Measurements from ENCODE around the gene ERP29.

Gene ERP29

GRCh38 chr12:111978545-111978944 is 34.7 kb upstream of the ERP29 start:
- no peak overlapping the region for H3K4me3 ChIP-seq (ENCODE audit: low read depth, low read length)
- no peak for DNase-seq (ENCODE audit: low read depth)
- in situ Hi-C loops (cut with HindIII; ENCODE audit: low sequenced_read_pairs) = no loop called here
- TF ChIP-seq, protein P1, sequence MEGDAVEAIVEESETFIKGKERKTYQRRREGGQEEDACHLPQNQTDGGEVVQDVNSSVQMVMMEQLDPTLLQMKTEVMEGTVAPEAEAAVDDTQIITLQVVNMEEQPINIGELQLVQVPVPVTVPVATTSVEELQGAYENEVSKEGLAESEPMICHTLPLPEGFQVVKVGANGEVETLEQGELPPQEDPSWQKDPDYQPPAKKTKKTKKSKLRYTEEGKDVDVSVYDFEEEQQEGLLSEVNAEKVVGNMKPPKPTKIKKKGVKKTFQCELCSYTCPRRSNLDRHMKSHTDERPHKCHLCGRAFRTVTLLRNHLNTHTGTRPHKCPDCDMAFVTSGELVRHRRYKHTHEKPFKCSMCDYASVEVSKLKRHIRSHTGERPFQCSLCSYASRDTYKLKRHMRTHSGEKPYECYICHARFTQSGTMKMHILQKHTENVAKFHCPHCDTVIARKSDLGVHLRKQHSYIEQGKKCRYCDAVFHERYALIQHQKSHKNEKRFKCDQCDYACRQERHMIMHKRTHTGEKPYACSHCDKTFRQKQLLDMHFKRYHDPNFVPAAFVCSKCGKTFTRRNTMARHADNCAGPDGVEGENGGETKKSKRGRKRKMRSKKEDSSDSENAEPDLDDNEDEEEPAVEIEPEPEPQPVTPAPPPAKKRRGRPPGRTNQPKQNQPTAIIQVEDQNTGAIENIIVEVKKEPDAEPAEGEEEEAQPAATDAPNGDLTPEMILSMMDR (IDR thresholded peaks at IDR 0.05; ENCODE audit: low read depth, low read length, missing control alignments) = no peak

GRCh38 chr12:111980598-111980997 is 32.6 kb upstream of the ERP29 start:
- no peak overlapping the region for H3K4me3 ChIP-seq (ENCODE audit: low read depth, low read length)
- in situ Hi-C loops (cut with HindIII; ENCODE audit: low sequenced_read_pairs) = no loop called here
- no peak for DNase-seq (ENCODE audit: low read depth)
- TF ChIP-seq, protein P1 (IDR thresholded peaks at IDR 0.05; ENCODE audit: low read depth, low read length, missing control alignments) = no peak

DNA sequence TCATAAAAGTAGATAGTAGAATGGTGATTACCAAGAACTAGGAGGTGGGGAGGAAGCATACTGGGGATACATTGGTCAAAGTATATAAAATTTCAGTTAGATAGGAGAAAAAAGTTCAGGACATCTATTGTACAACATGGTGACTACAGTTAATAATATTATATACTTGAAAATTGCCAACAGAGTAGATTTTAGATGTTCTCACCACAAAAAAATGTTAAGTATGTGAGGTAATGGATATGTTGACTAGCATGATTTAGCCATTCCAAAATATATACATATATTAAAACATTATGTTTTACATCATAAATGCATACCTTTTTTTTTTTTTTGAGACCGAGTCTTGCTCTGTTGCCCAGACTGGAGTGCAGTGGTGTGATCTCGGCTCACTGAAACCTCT is 31.2 kb upstream of the ERP29 start:
- in situ Hi-C loops (cut with HindIII; ENCODE audit: low sequenced_read_pairs) = no loop called here
- TF ChIP-seq, protein P1 (IDR thresholded peaks at IDR 0.05; ENCODE audit: low read depth, low read length, missing control alignments) = no peak
- no peak overlapping the region for H3K4me3 ChIP-seq (ENCODE audit: low read depth, low read length)
- no peak for DNase-seq (ENCODE audit: low read depth)

DNA sequence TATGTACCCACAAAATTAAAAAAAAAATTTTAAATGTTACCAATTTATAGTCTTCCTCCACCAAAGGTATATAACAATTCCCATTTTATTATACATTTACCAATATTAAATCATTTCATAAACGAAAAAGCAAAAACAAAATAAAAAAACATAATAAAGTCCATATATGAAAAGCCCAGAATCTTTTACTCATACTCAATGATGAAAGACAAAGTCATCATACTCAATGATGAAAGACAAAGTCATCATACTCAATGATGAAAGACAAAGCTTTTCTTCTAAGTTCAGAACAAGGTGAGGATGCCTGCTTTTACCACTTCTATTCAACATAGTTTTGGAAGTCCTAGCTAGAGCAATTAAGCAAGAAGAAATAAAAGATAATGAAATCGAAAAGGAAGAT is 28.4 kb upstream of the ERP29 start:
- H3K4me3 ChIP-seq (ENCODE audit: low read depth, low read length) = no peak overlapping the region
- in situ Hi-C loops (cut with HindIII; ENCODE audit: low sequenced_read_pairs) = no loop called here
- TF ChIP-seq, protein P1 (IDR thresholded peaks at IDR 0.05; ENCODE audit: low read depth, low read length, missing control alignments) = no peak
- DNase-seq (ENCODE audit: low read depth) = no peak

GRCh38 chr12:111991535-111991934 is 21.7 kb upstream of the ERP29 start:
- no peak for DNase-seq (ENCODE audit: low read depth)
- in situ Hi-C loops (cut with HindIII; ENCODE audit: low sequenced_read_pairs) = no loop called here
- TF ChIP-seq, protein P1 (IDR thresholded peaks at IDR 0.05; ENCODE audit: low read depth, low read length, missing control alignments) = no peak
- H3K4me3 ChIP-seq (ENCODE audit: low read depth, low read length) = no peak overlapping the region

- in situ Hi-C loops (cut with HindIII; ENCODE audit: low sequenced_read_pairs) = no loop called here
- no peak for DNase-seq (ENCODE audit: low read depth)
These were observed 21.3 kb upstream of the ERP29 start for GRCh38 chr12:111991946-111992345.

More at GRCh38 chr12:111991946-111992345, 21.3 kb upstream of the ERP29 start:
- H3K4me3 ChIP-seq (ENCODE audit: low read depth, low read length) = no peak overlapping the region
- TF ChIP-seq, protein P1 (IDR thresholded peaks at IDR 0.05; ENCODE audit: low read depth, low read length, missing control alignments) = no peak

Measured in astrocyte of the cerebellum (primary cell).